Endodermal cell (in vitro differentiated cells): ENCODE results near the gene AFF3. TPM values are rescaled to one million over a fixed set of nuclear protein-coding genes. Genes with fewer than 3 reads are reported as not detected.

Experiments used
- DNase-seq: peaks from one replicate; pipeline ENCODE4 v3.0.0-alpha.2; 2017
- H3K27ac ChIP-seq: 2 replicates; pipeline ENCODE4 v1.5.1; 2013; ENCODE audit warnings: mild to moderate bottlenecking, low read depth, low read length, moderate library complexity
- H3K27me3 ChIP-seq: 2 replicates; pipeline ENCODE4 v1.6.1; 2013; ENCODE audit warnings: mild to moderate bottlenecking, low read length, moderate library complexity; ENCODE audit not compliant: insufficient read depth, control insufficient read depth, poor library complexity, severe bottlenecking
- H3K36me3 ChIP-seq: 2 replicates; pipeline ENCODE4 v1.7.0; 2013; ENCODE audit warnings: mild to moderate bottlenecking, low read length, moderate library complexity; ENCODE audit not compliant: control insufficient read depth, insufficient read depth
- H3K4me1 ChIP-seq: one replicate; pipeline ENCODE4 v1.7.0; 2013; ENCODE audit warnings: low read length; ENCODE audit not compliant: control insufficient read depth, insufficient read depth
- H3K4me3 ChIP-seq: 2 replicates; pipeline ENCODE4 v1.5.1; 2013; ENCODE audit warnings: mild to moderate bottlenecking, low read length, moderate library complexity
- H3K9ac ChIP-seq: 2 replicates; pipeline ENCODE4 v1.6.1; 2013; ENCODE audit warnings: mild to moderate bottlenecking, low read length, moderate library complexity; ENCODE audit not compliant: poor library complexity, severe bottlenecking; ENCODE audit errors: extremely low read depth
- H3K9me3 ChIP-seq: 2 replicates; pipeline ENCODE4 v1.6.1; 2013; ENCODE audit warnings: mild to moderate bottlenecking, low read length, moderate library complexity; ENCODE audit not compliant: control insufficient read depth
- H3K27ac Mint-ChIP-seq: 2 replicates; pipeline ENCODE4 v1.8.0; 2020; ENCODE audit warnings: mixed read lengths
- H3K27me3 Mint-ChIP-seq: 2 replicates; pipeline ENCODE4 v1.8.0; 2021; ENCODE audit warnings: mild to moderate bottlenecking, mixed read lengths; ENCODE audit not compliant: insufficient read depth
- H3K36me3 Mint-ChIP-seq: 2 replicates; pipeline ENCODE4 v1.8.0; 2020; ENCODE audit warnings: low read depth, mixed read lengths
- H3K4me1 Mint-ChIP-seq: 2 replicates; pipeline ENCODE4 v1.8.0; 2020; ENCODE audit warnings: mixed read lengths
- H3K4me3 Mint-ChIP-seq: 2 replicates; pipeline ENCODE4 v1.8.0; 2020; ENCODE audit warnings: mild to moderate bottlenecking, moderate library complexity, mixed read lengths
- H3K9me3 Mint-ChIP-seq: 2 replicates; pipeline ENCODE4 v1.8.0; 2020; ENCODE audit warnings: mild to moderate bottlenecking, mixed read lengths
- WGBS, 2 experiments: methylation state at CpG; one replicate each; pipeline versions ENCODE4 v1.1.5 to v1.1.7; 2013; ENCODE audit warnings: missing lambda C conversion rate in 2 of 2, mixed read lengths in 1 of 2; ENCODE audit not compliant: insufficient coverage in 1 of 2, insufficient read length in 1 of 2; 5-methylcytosine and 5-hydroxymethylcytosine counted together
- total RNA-seq, 2 donors: library from RNA; stranded (reverse); fragmentation: NEBNext Ultra II Directional in 1 of 2; extraction: Animal tissue kit (Norgen Biotek cat#: 25700) in 1 of 2; gene quantifications; 2 replicates in 1 of 2; 3 replicates in 1 of 2; pipeline ENCODE4 v1.2.1, GENCODE V29; 2021
- TF ChIP-seq, protein P1 (sequence below): fragments of 200-600 bp; sonication (generic); conservative IDR thresholded peaks from 2 replicates; pipeline ENCODE4 v1.5.0; 2021; ENCODE audit warnings: antibody characterized with exemption, mild to moderate bottlenecking

The AFF3 gene
- total RNA-seq, 2 donors from 2014 or later = 0.62 to 0.73 TPM

DNA sequence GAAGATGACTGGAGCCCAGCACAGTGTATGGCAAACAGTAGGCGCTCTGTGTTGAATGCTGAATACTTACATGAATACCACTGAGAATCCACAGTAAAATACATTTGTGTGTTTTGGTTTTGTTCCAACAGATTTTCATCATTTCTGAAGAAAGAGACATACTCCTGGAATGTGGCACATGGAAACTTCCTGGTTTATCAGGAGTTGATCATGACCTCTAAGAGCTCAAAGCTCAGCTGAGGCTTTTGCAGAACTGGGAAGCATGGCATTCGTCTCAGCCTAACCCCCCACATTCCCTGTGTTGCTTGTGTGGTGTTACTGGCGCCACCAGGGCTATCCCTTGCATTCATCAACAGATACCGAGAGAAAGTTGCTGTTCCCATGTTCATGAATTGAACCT is 335.6 kb downstream of the AFF3 start:
- Histone ChIP-seq H3K27ac (no peak overlapping the region), H3K4me3 (no peak overlapping the region), H3K27me3 (no peaks in the 10 kb centered on the region), H3K9me3 (no peaks in the 10 kb centered on the region), H3K9ac (no peak overlapping the region), H3K36me3 (no peaks in the 10 kb centered on the region), H3K4me1 (no peaks in the 10 kb centered on the region)
- Mint-ChIP-seq H3K27me3 (peaks cover 2% of the 10 kb centered on the region), H3K9me3 (no peaks in the 10 kb centered on the region), H3K27ac (no peak overlapping the region), H3K36me3 (no peaks in the 10 kb centered on the region), H3K4me3 (no peak overlapping the region), H3K4me1 (no peaks in the 10 kb centered on the region)
- TF ChIP-seq, protein P1, sequence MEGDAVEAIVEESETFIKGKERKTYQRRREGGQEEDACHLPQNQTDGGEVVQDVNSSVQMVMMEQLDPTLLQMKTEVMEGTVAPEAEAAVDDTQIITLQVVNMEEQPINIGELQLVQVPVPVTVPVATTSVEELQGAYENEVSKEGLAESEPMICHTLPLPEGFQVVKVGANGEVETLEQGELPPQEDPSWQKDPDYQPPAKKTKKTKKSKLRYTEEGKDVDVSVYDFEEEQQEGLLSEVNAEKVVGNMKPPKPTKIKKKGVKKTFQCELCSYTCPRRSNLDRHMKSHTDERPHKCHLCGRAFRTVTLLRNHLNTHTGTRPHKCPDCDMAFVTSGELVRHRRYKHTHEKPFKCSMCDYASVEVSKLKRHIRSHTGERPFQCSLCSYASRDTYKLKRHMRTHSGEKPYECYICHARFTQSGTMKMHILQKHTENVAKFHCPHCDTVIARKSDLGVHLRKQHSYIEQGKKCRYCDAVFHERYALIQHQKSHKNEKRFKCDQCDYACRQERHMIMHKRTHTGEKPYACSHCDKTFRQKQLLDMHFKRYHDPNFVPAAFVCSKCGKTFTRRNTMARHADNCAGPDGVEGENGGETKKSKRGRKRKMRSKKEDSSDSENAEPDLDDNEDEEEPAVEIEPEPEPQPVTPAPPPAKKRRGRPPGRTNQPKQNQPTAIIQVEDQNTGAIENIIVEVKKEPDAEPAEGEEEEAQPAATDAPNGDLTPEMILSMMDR = no peak
- no peak for DNase-seq
- 92 to 100% methylated on average over 3 to 4 of the region's 4 CpGs for WGBS, 2 experiments

DNA sequence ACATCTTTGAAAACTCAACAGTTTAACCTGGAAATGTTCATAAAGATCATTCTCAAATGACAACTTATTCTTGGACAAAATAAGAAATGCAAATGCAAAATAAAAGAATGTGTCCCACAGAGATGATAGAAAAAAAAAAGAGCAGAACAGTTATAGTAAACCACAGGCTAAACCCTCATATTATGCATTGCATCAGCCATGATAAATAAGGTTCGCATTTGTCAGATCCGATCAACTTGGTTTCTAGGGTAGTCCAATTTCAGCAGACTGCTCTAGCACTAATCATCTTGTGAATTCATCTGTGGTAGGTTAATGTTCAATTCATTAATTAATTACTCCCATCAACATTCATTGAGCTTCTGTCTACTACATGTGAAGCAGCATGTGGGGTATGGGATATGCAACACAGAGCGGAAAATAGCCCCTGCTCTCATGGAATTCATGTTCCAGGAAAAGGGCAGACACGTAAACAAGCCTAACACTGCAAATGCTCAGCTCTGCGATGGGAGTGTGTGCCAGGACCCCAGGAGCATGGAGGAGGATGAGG is 336.4 kb downstream of the AFF3 start:
- no peaks in the 10 kb centered on the region for H3K9me3 ChIP-seq
- H3K27ac ChIP-seq = no peak overlapping the region
- no peak for DNase-seq
- no peak overlapping the region for H3K4me3 ChIP-seq
- H3K9ac ChIP-seq = no peak overlapping the region
- no peaks in the 10 kb centered on the region for H3K36me3 ChIP-seq
- TF ChIP-seq, protein P1 = no peak
- no peaks in the 10 kb centered on the region for H3K4me1 Mint-ChIP-seq
- H3K27me3 Mint-ChIP-seq = peaks cover 2% of the 10 kb centered on the region
- no peaks in the 10 kb centered on the region for H3K9me3 Mint-ChIP-seq
- no peaks in the 10 kb centered on the region for H3K4me1 ChIP-seq
- no peak overlapping the region for H3K27ac Mint-ChIP-seq
- H3K27me3 ChIP-seq = no peaks in the 10 kb centered on the region
- H3K36me3 Mint-ChIP-seq = no peaks in the 10 kb centered on the region
- 96 to 100% methylated on average over 4 to 5 of the region's 5 CpGs for WGBS, 2 experiments
- no peak overlapping the region for H3K4me3 Mint-ChIP-seq

DNA sequence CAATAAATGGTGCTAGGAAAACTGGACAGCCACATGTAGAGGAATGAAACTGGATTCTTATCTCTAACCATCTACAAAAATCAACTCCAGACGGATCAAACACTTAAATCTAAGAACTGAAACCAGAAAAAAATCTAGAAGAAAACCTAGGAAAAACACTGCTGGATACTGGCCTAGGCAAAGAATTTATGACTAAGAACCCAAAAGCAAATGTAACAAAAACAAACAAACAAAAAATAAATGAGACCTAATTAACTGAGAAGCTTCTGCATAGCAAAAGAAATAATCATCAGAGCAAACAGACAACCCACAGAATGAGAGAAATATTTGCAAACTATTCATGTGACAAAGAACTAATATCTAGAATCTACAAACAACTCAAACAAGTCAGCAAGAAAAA is 338.5 kb downstream of the AFF3 start:
- Histone ChIP-seq H3K4me1 (no peaks in the 10 kb centered on the region), H3K4me3 (no peak overlapping the region), H3K27me3 (no peaks in the 10 kb centered on the region), H3K9ac (no peak overlapping the region), H3K36me3 (no peaks in the 10 kb centered on the region), H3K9me3 (no peaks in the 10 kb centered on the region), H3K27ac (no peak overlapping the region)
- no peak for DNase-seq
- Mint-ChIP-seq H3K27ac (no peak overlapping the region), H3K4me1 (no peaks in the 10 kb centered on the region), H3K36me3 (no peaks in the 10 kb centered on the region), H3K9me3 (no peaks in the 10 kb centered on the region), H3K4me3 (no peak overlapping the region), H3K27me3 (peaks cover 2% of the 10 kb centered on the region)
- TF ChIP-seq, protein P1 = no peak
- WGBS, 2 experiments = 79% methylated on average over 1 of the region's 1 CpG; no CpG with 5 or more reads in 1 of the 2 experiments
